CD4-positive, alpha-beta T cell (primary cell): ENCODE results near the gene SAC3D1. TPM values are rescaled to one million over a fixed set of nuclear protein-coding genes. Genes with fewer than 3 reads are reported as not detected.
A peak's percentile ranks its signal among the peaks of the same experiment; 100 is the strongest.

Source experiments
- ATAC-seq: fragments of 200-7000 bp; cut with Tn5 transposase; one replicate; pipeline ENCODE4 v1.10.0; 2022; ENCODE audit warnings: mild to moderate bottlenecking; ENCODE audit not compliant: poor library complexity
- CTCF ChIA-PET: fragments of 350-600 bp; sonication (Branson Sonifier 250); formaldehyde crosslinking; loops from one replicate; lab custom pipeline; 2021; ENCODE audit warnings: antibody characterized with exemption, inconsistent platforms; lab: Charles Lee
- POLR2A ChIA-PET: fragments of 350-600 bp; sonication (Branson Sonifier 250); formaldehyde crosslinking; loops from one replicate; lab custom pipeline; 2021; ENCODE audit warnings: antibody characterized with exemption, inconsistent platforms; lab: Charles Lee
- DNase-seq, 14 experiments: peaks; one replicate each; pipeline ENCODE4 v3.0.0-alpha.2; 2013 to 2020; ENCODE audit warnings: mixed read lengths in 2 of 14
- H3K27ac ChIP-seq, 2 donors: one replicate each; pipeline versions ENCODE4 v1.5.1 to v1.7.0; 2013; ENCODE audit warnings: low read length in 2 of 2, low read depth in 1 of 2, mild to moderate bottlenecking in 1 of 2
- H3K27me3 ChIP-seq, 2 experiments: 1 replicate in 1 of 2; 2 replicates in 1 of 2; pipeline versions ENCODE4 v1.6.1 to v1.7.0; 2013; ENCODE audit warnings: low read length in 2 of 2, control low read depth in 1 of 2, mild to moderate bottlenecking in 1 of 2, moderate library complexity in 1 of 2; ENCODE audit not compliant: insufficient read depth in 2 of 2, control insufficient read depth in 1 of 2
- H3K36me3 ChIP-seq: one replicate; pipeline ENCODE4 v1.6.1; 2013; ENCODE audit warnings: low read length, control low read depth; ENCODE audit not compliant: insufficient read depth
- H3K4me1 ChIP-seq: one replicate; pipeline ENCODE4 v1.6.1; 2013; ENCODE audit warnings: low read length, control low read depth; ENCODE audit not compliant: insufficient read depth
- H3K4me3 ChIP-seq: one replicate; pipeline ENCODE4 v1.5.1; 2013; ENCODE audit warnings: mild to moderate bottlenecking, low read length, moderate library complexity
- H3K9me3 ChIP-seq, 2 experiments: 1 replicate in 1 of 2; 2 replicates in 1 of 2; pipeline versions ENCODE4 v1.6.1 to v1.7.0; 2013; ENCODE audit warnings: low read length in 2 of 2, mild to moderate bottlenecking in 2 of 2, control low read depth in 1 of 2, moderate library complexity in 1 of 2; ENCODE audit not compliant: control insufficient read depth in 1 of 2, insufficient read depth in 1 of 2
- H3K27ac Mint-ChIP-seq: one replicate; pipeline ENCODE4 v1.8.0; 2020; ENCODE audit warnings: mixed read lengths
- H3K27me3 Mint-ChIP-seq: one replicate; pipeline ENCODE4 v1.8.0; 2021; ENCODE audit warnings: mixed read lengths
- H3K36me3 Mint-ChIP-seq: one replicate; pipeline ENCODE4 v1.8.0; 2021; ENCODE audit warnings: low read depth, mixed read lengths
- H3K4me1 Mint-ChIP-seq: one replicate; pipeline ENCODE4 v1.8.0; 2021; ENCODE audit warnings: low read depth, mixed read lengths
- H3K4me3 Mint-ChIP-seq: one replicate; pipeline ENCODE4 v1.8.0; 2020; ENCODE audit warnings: mild to moderate bottlenecking, mixed read lengths
- H3K9me3 Mint-ChIP-seq: one replicate; pipeline ENCODE4 v1.8.0; 2020; ENCODE audit warnings: mixed read lengths
- CTCF ChIP-seq: fragments of 200-600 bp; IDR thresholded peaks from one replicate; pipeline ENCODE4 v1.8.0; 2022; ENCODE audit warnings: antibody characterized with exemption, mild to moderate bottlenecking
- intact Hi-C, 2 experiments: fragments of 100-400 bp; cut with DNase I in 1 of 2; cut with micrococcal nuclease in 1 of 2; formaldehyde crosslinking; loops; one replicate each; pipeline versions ENCODE4 v1.15.1 to v1.9.0; 2023 to 2025; cut with DNase I, micrococcal nuclease
- total RNA-seq, 174 experiments: library from RNA in 2 of 174; stranded (reverse) in 2 of 174; gene quantifications; one replicate each; pipeline ENCODE4 v1.2.3 and lab custom pipeline; 2021 to 2026

Gene SAC3D1
- total RNA-seq, 2 experiments from 2014 or later: 0.49 to 0.78 TPM

GRCh38 chr11:65087216-65087615 is 46.2 kb downstream of the SAC3D1 start:
- ChIA-PET CTCF (interaction anchor here (0.5 kb wide), 1 partner anchor 245 kb away, joined by 3 read pairs; no protein-coding TSS in a partner anchor), POLR2A (interaction anchor here (1.0 to 2.9 kb wide), 3 partner anchors 9 to 47 kb away, joined by 3 to 16 read pairs (median 5); partner anchors contain the start of genes SYVN1 and VPS51)
- peaks cover 57% of the 10 kb centered on the region for H3K36me3 Mint-ChIP-seq
- no peak for DNase-seq
- Histone ChIP-seq H3K36me3 (peaks cover 50% of the 10 kb centered on the region), H3K27ac (no peak overlapping the region), H3K4me1 (peaks cover 21% of the 10 kb centered on the region), H3K27me3 (no peaks in the 10 kb centered on the region), H3K9me3 (no peaks in the 10 kb centered on the region), H3K4me3 (no peak overlapping the region)
- H3K27ac Mint-ChIP-seq: no peak overlapping the region
- no peak overlapping the region for H3K4me3 Mint-ChIP-seq
- no peaks in the 10 kb centered on the region for H3K9me3 Mint-ChIP-seq
- no peak for TF ChIP-seq CTCF
- peaks cover 33% of the 10 kb centered on the region for H3K4me1 Mint-ChIP-seq
- intact Hi-C loops: loop anchor here in 1 of 2 experiments (10.0 kb wide), 2 partner anchors 242 to 1258 kb away; partner anchors contain the start of genes B4GAT1, BRMS1 and CDC42BPG
- ATAC-seq: no peak
- no peaks in the 10 kb centered on the region for H3K27me3 Mint-ChIP-seq

- Histone ChIP-seq H3K27me3 (no peaks in the 10 kb centered on the region), H3K27ac (no peak overlapping the region), H3K36me3 (peaks cover 50% of the 10 kb centered on the region), H3K9me3 (no peaks in the 10 kb centered on the region), H3K4me3 (no peak overlapping the region), H3K4me1 (peaks cover 21% of the 10 kb centered on the region)
- H3K27me3 Mint-ChIP-seq: no peaks in the 10 kb centered on the region
- no peak for TF ChIP-seq CTCF
- ChIA-PET POLR2A (interaction anchor here (1.6 kb wide), 1 partner anchor 8 kb away, joined by 5 read pairs; the partner anchor contains the start of gene VPS51), CTCF (no interaction called here)
- H3K9me3 Mint-ChIP-seq: no peaks in the 10 kb centered on the region
- H3K4me1 Mint-ChIP-seq: peaks cover 32% of the 10 kb centered on the region
- peaks cover 57% of the 10 kb centered on the region for H3K36me3 Mint-ChIP-seq
- H3K27ac Mint-ChIP-seq: no peak overlapping the region
- DNase-seq (no peak), ATAC-seq (no peak)
- intact Hi-C loops: loop anchor here in 1 of 2 experiments (10.0 kb wide), 2 partner anchors 243 to 1257 kb away; partner anchors contain the start of genes B4GAT1, BRMS1 and CDC42BPG
- H3K4me3 Mint-ChIP-seq: no peak overlapping the region
Measured at GRCh38 chr11:65087827-65088226, 46.8 kb downstream of the SAC3D1 start.

GRCh38 chr11:65089621-65090020 is 48.6 kb downstream of the SAC3D1 start:
- POLR2A ChIA-PET: no interaction called here
- intact Hi-C loops: loop anchor here in 1 of 2 experiments (10.0 kb wide), 2 partner anchors 245 to 1255 kb away; partner anchors contain the start of genes B4GAT1, BRMS1 and CDC42BPG
- Mint-ChIP-seq H3K9me3 (no peaks in the 10 kb centered on the region), H3K36me3 (peaks cover 47% of the 10 kb centered on the region), H3K27ac (peak overlapping the region; percentile 44), H3K27me3 (no peaks in the 10 kb centered on the region), H3K4me3 (no peak overlapping the region), H3K4me1 (peaks cover 14% of the 10 kb centered on the region)
- Histone ChIP-seq H3K36me3 (peaks cover 48% of the 10 kb centered on the region), H3K4me1 (peaks cover 9% of the 10 kb centered on the region), H3K27me3 (no peaks in the 10 kb centered on the region), H3K27ac (no peak overlapping the region), H3K9me3 (no peaks in the 10 kb centered on the region), H3K4me3 (no peak overlapping the region)
- CTCF ChIA-PET: interaction anchor here (1.4 kb wide), 1 partner anchor 21 kb away, joined by 4 read pairs; no protein-coding TSS in a partner anchor
- DNase-seq (no peak), ATAC-seq (no peak)
- no peak for TF ChIP-seq CTCF
